K562 (cell line): ENCODE data around the gene CAST. TPM values are rescaled to one million over a fixed set of nuclear protein-coding genes. Genes with fewer than 3 reads are reported as not detected.

Experiments used
- ATAC-seq: fragments of 200-7000 bp; cut with Tn5 transposase; 3 replicates; pipeline ENCODE4 v1.9.1; 2020; ENCODE audit warnings: moderate library complexity
- BruUV-seq: library from RNA; stranded (reverse); fragments of 400-500 nt; replicated peaks from 2 replicates; lab custom pipeline; 2021; lab: Mats Ljungman, UMichigan
- CTCF ChIA-PET: fragments of 300-600 bp; formaldehyde crosslinking; extraction: SDS; loops from one replicate; lab custom pipeline; 2021; ENCODE audit warnings: low intra/inter-chr PET ratio; lab: Yijun Ruan, JAX
- POLR2A ChIA-PET: fragments of 300-600, 350-650 bp; sonication (Branson Sonifier 250); formaldehyde crosslinking; extraction: SDS; loops from one replicate; lab custom pipeline; 2021; ENCODE audit warnings: antibody characterized with exemption, inconsistent platforms; lab: Yijun Ruan, JAX
- DNase-seq, 4 experiments: peaks; one replicate each; pipeline versions ENCODE4 v3.0.0 to v3.0.0-alpha.2; 2011 to 2018; ENCODE audit warnings: low spot score in 3 of 4, mixed read lengths in 3 of 4; ENCODE audit errors: extremely low read depth in 1 of 4
- FAIRE-seq: peaks from 2 replicates; lab custom pipeline; 2011; peaks lifted over from hg19 to GRCh38; lab: Jason Lieb, UNC
- H2AFZ ChIP-seq: 2 replicates; pipeline ENCODE4 v1.6.0; 2011; ENCODE audit warnings: low read depth, low read length, control low read depth, inconsistent platforms
- H3K27ac ChIP-seq: fragments of 200-600 bp; 3 replicates; pipeline ENCODE4 v1.8.0; 2011; ENCODE audit warnings: low read depth, mild to moderate bottlenecking, control low read depth, inconsistent platforms, low read length, moderate library complexity, mixed read lengths; ENCODE audit errors: extremely low read depth
- H3K27me3 ChIP-seq, 2 experiments: fragments of 300-600 bp in 1 of 2; 2 replicates in 1 of 2; 3 replicates in 1 of 2; pipeline versions ENCODE4 v1.6.0 to v1.8.0; 2011; ENCODE audit warnings: inconsistent platforms in 2 of 2, low read length in 2 of 2, mild to moderate bottlenecking in 1 of 2, mixed read lengths in 1 of 2, moderate library complexity in 1 of 2; ENCODE audit not compliant: control insufficient read depth in 2 of 2, insufficient read depth in 2 of 2
- H3K36me3 ChIP-seq: fragments of 300-600 bp; 3 replicates; pipeline ENCODE4 v1.8.0; 2011; ENCODE audit warnings: mild to moderate bottlenecking, low read length, inconsistent platforms; ENCODE audit not compliant: control insufficient read depth, insufficient read depth
- H3K4me1 ChIP-seq, 2 experiments: fragments of 200-600 bp in 1 of 2; replicated peaks in 1 of 2; 2 replicates in 1 of 2; 3 replicates in 1 of 2; pipeline versions ENCODE4 v1.5.1 to v1.8.0; 2011; ENCODE audit warnings: inconsistent platforms in 2 of 2, low read length in 2 of 2, mild to moderate bottlenecking in 1 of 2, mixed read lengths in 1 of 2, moderate library complexity in 1 of 2; ENCODE audit not compliant: control insufficient read depth in 2 of 2, insufficient read depth in 2 of 2
- H3K4me2 ChIP-seq: 2 replicates; pipeline ENCODE4 v1.6.1; 2011; ENCODE audit warnings: low read length, control low read depth, inconsistent platforms, mixed read lengths; ENCODE audit not compliant: insufficient read depth
- H3K4me3 ChIP-seq: fragments of 200-600 bp; sonication (generic), shearing (Covaris generic); 2 replicates; pipeline ENCODE4 v1.5.1; 2016; ENCODE audit warnings: control low read depth, inconsistent platforms
- H3K79me2 ChIP-seq: fragments of 200-600 bp; 3 replicates; pipeline ENCODE4 v1.8.0; 2011; ENCODE audit warnings: low read length, inconsistent platforms; ENCODE audit not compliant: control insufficient read depth, insufficient read depth
- H3K9ac ChIP-seq, 2 experiments: 2 replicates each; pipeline versions ENCODE4 v1.6.0 to v1.6.1; 2011; ENCODE audit warnings: low read depth in 2 of 2, low read length in 2 of 2, control low read depth in 1 of 2, inconsistent platforms in 1 of 2, mild to moderate bottlenecking in 1 of 2, mixed read lengths in 1 of 2; ENCODE audit not compliant: insufficient read depth in 1 of 2
- H3K9me1 ChIP-seq: one replicate; pipeline ENCODE4 v1.6.0; 2011; ENCODE audit warnings: inconsistent platforms, mild to moderate bottlenecking, low read length, moderate library complexity; ENCODE audit not compliant: control insufficient read depth, insufficient read depth
- H3K9me3 ChIP-seq: replicated peaks from 2 replicates; pipeline ENCODE4 v1.5.1; 2011; ENCODE audit warnings: low read depth, low read length, inconsistent platforms; ENCODE audit not compliant: control insufficient read depth, insufficient read depth
- H4K20me1 ChIP-seq: replicated peaks from 2 replicates; pipeline ENCODE4 v1.6.1; 2011; ENCODE audit warnings: low read length, inconsistent platforms, mixed read lengths; ENCODE audit not compliant: control insufficient read depth, insufficient read depth
- CBX5 ChIP-seq: IDR thresholded peaks from 2 replicates; pipeline ENCODE4 v1.6.1; 2014; ENCODE audit warnings: low read depth, borderline replicate concordance
- CREBBP ChIP-seq: IDR thresholded peaks from one replicate; pipeline ENCODE4 v1.6.1; 2012; ENCODE audit warnings: low read depth, mild to moderate bottlenecking, control low read depth, inconsistent platforms, low read length
- ESRRB ChIP-seq: fragments of 250-450 bp; sonication (Bioruptor Pico); IDR thresholded peaks from 2 replicates; pipeline ENCODE4 v1.5.0; 2020; ENCODE audit warnings: mild to moderate bottlenecking, moderate library complexity, borderline replicate concordance
- GTF2A2 ChIP-seq: IDR thresholded peaks from 2 replicates; pipeline ENCODE4 v1.6.1; 2016; ENCODE audit warnings: mild to moderate bottlenecking, missing genetic modification characterization, missing compliant biosample characterization
- PHF20 ChIP-seq: fragments of 450-650 bp; IDR thresholded peaks from 2 replicates; pipeline ENCODE4 v1.6.1; 2018; ENCODE audit not compliant: partially characterized antibody
- SAFB ChIP-seq: fragments of 200-400 bp; formaldehyde crosslinking; IDR thresholded peaks from 2 replicates; pipeline ENCODE4 v1.6.1; 2017; ENCODE audit warnings: low read depth, low read length, borderline replicate concordance
- SETDB1 ChIP-seq: IDR thresholded peaks from one replicate; pipeline ENCODE4 v1.6.1; 2012; ENCODE audit warnings: low read length, control low read depth, inconsistent platforms
- TAF7 ChIP-seq: fragments of 450-650 bp; IDR thresholded peaks from 2 replicates; pipeline ENCODE4 v1.6.1; 2016; ENCODE audit warnings: missing genetic modification characterization, missing compliant biosample characterization
- TEAD4 ChIP-seq, 2 experiments: sonication (generic) in 1 of 2; formaldehyde crosslinking in 1 of 2; IDR thresholded peaks; 2 replicates each; pipeline versions ENCODE4 v1.6.1 to v1.8.0; 2012 to 2022; ENCODE audit warnings: borderline replicate concordance in 1 of 2, inconsistent platforms in 1 of 2, low read length in 1 of 2, mild to moderate bottlenecking in 1 of 2, missing genetic modification reagents in 1 of 2
- TRIM28 ChIP-seq: fragments of 450-650 bp; IDR thresholded peaks from 2 replicates; pipeline ENCODE4 v1.6.1; 2017
- ZNF124 ChIP-seq: sonication (generic); formaldehyde crosslinking; IDR thresholded peaks from 2 replicates; pipeline ENCODE4 v1.8.1; 2022; ENCODE audit warnings: missing genetic modification reagents
- ZNF133 ChIP-seq: fragments of 250-450 bp; sonication (Bioruptor Pico); IDR thresholded peaks from 2 replicates; pipeline ENCODE4 v1.4.0; 2020; ENCODE audit warnings: mild to moderate bottlenecking
- ZNF3 ChIP-seq: fragments of 250-450 bp; sonication (Bioruptor Pico); IDR thresholded peaks from 2 replicates; pipeline ENCODE4 v1.5.0; 2021; ENCODE audit warnings: mild to moderate bottlenecking, moderate library complexity
- WGBS: fragments of 100-300 bp; shearing (Covaris generic); methylation state at CpG from one replicate; pipeline ENCODE4 v1.1.6; 2016; ENCODE audit warnings: low coverage, mixed read lengths; ENCODE audit not compliant: insufficient coverage; ENCODE audit errors: missing lambda C conversion rate; 5-methylcytosine and 5-hydroxymethylcytosine counted together
- in situ Hi-C: fragments of 300-500 bp; cut with MboI; formaldehyde crosslinking; loops from 4 replicates; pipeline ENCODE4 v1.15.0; 2018; ENCODE audit warnings: inconsistent platforms, mixed read lengths
- intact Hi-C: fragments of 100-400 bp; cut with micrococcal nuclease; formaldehyde crosslinking; loops from 2 replicates; pipeline ENCODE4 v1.14.2; 2022
- polyA plus RNA-seq, 8 experiments: library from polyadenylated mRNA; depleted of rRNA in 4 of 8; stranded (reverse) in 5 of 8; unstranded in 3 of 8; fragments of >200 nt; fragmentation: Nextera tagmentation in 2 of 8; fragmentation: Illumina TruSeq in 1 of 8; extraction: Ambion mirVana in 2 of 8; extraction: Trizol in 1 of 8; gene quantifications; 2 replicates each; pipeline versions ENCODE4 v1.2.1 to v1.2.3, GENCODE V29; 2011 to 2014; ENCODE audit warnings: inconsistent platforms in 1 of 8, missing spikeins in 1 of 8
- total RNA-seq, 7 experiments: library from RNA; depleted of rRNA in 6 of 7; stranded (reverse); fragments of >200 nt in 6 of 7; fragmentation: Illumina TruSeq in 2 of 7; extraction: Trizol in 2 of 7; gene quantifications; 2 replicates each; pipeline versions ENCODE4 v1.2.1 to v1.2.3, GENCODE V29; 2011 to 2021; ENCODE audit warnings: low replicate concordance in 1 of 7
- TF ChIP-seq, protein P1 (sequence below): sonication (generic); formaldehyde crosslinking; IDR thresholded peaks from 2 replicates; pipeline ENCODE4 v1.8.0; 2023; ENCODE audit warnings: mild to moderate bottlenecking, missing genetic modification reagents
- TF ChIP-seq, protein P2 (sequence below): fragments of 450-650 bp; IDR thresholded peaks from one replicate; pipeline ENCODE4 v1.6.1; 2018; ENCODE audit warnings: mild to moderate bottlenecking, moderate library complexity; ENCODE audit not compliant: partially characterized antibody

The CAST gene
- total and polyA plus RNA-seq, 9 of the 15 experiments (the other 6 are each of a cell fraction or from before 2014, with no cell fraction given), result 55.5 to 136 (median 86.1) TPM

DNA sequence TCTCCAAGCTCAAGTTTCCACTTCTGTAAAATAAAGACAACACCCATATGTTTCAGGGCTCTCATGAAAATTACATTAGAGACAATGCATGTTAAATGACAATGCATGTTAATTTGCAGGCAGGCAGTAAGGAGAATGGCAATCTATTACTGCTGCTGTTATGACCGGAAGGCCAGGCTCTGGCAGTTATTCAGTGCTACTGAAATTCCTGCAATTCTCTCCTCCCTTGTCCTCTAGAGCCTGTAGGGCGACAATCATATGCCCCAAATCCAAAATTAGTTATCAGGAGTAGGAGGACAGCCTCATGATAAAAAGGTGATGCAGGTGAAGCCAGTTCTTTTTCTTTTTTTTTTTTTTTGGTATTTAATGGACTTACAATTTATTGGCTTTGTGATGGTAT is 42.2 kb upstream of the CAST start (continued):
- TF ChIP-seq, protein P1, sequence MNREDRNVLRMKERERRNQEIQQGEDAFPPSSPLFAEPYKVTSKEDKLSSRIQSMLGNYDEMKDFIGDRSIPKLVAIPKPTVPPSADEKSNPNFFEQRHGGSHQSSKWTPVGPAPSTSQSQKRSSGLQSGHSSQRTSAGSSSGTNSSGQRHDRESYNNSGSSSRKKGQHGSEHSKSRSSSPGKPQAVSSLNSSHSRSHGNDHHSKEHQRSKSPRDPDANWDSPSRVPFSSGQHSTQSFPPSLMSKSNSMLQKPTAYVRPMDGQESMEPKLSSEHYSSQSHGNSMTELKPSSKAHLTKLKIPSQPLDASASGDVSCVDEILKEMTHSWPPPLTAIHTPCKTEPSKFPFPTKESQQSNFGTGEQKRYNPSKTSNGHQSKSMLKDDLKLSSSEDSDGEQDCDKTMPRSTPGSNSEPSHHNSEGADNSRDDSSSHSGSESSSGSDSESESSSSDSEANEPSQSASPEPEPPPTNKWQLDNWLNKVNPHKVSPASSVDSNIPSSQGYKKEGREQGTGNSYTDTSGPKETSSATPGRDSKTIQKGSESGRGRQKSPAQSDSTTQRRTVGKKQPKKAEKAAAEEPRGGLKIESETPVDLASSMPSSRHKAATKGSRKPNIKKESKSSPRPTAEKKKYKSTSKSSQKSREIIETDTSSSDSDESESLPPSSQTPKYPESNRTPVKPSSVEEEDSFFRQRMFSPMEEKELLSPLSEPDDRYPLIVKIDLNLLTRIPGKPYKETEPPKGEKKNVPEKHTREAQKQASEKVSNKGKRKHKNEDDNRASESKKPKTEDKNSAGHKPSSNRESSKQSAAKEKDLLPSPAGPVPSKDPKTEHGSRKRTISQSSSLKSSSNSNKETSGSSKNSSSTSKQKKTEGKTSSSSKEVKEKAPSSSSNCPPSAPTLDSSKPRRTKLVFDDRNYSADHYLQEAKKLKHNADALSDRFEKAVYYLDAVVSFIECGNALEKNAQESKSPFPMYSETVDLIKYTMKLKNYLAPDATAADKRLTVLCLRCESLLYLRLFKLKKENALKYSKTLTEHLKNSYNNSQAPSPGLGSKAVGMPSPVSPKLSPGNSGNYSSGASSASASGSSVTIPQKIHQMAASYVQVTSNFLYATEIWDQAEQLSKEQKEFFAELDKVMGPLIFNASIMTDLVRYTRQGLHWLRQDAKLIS, result no peak

DNA sequence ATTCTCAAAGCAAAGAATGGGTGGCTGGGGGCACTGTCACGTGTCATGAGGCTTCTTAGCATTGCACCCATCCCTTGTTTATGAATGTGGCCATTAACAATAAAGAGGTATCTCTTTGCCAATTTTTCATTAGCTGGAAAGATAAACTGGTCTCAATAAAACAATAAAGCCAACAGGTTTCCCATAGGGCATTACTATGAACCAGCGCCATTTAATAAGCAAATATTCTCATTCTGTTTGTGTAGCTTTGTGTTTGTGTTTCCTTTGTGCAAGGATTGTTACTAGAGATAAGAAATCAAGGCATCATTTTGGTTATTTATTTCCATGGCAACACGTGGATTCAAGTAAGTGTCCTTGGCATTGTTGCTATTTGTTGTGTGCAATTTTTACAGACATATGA is 37.6 kb upstream of the CAST start:
- no peaks in the 10 kb centered on the region for H3K79me2 ChIP-seq
- H3K4me2 ChIP-seq, result no peak overlapping the region
- ChIA-PET POLR2A (no interaction called here), CTCF (no interaction called here)
- in situ Hi-C loops (no loop called here), intact Hi-C loops (no loop called here)
- H3K27me3 ChIP-seq, result peaks cover 3 to 9% of the 10 kb centered on the region in 2 experiments; a peak in 2 of 5 replicates
- no peaks in the 10 kb centered on the region for H3K36me3 ChIP-seq
- no peaks in the 10 kb centered on the region for H4K20me1 ChIP-seq
- H3K4me3 ChIP-seq, result no peak overlapping the region
- BruUV-seq, result no TSS peak
- FAIRE-seq, result no peak
- H3K9me3 ChIP-seq, result no peaks in the 10 kb centered on the region
- H2AFZ ChIP-seq, result no peak overlapping the region
- no peaks in the 10 kb centered on the region for H3K9me1 ChIP-seq
- no peak for ATAC-seq
- no peak overlapping the region for H3K27ac ChIP-seq
- no peak for DNase-seq
- no peak overlapping the region for H3K9ac ChIP-seq
- no peaks in the 10 kb centered on the region for H3K4me1 ChIP-seq
- 0% methylated on average over 3 of the region's 3 CpGs for WGBS
- TF ChIP-seq ZNF124 (CRISPR knock-in tag) (no peak), PHF20 (no peak), TAF7 (tag) (no peak), TEAD4 (IDR thresholded peaks at IDR 0.05; ENCODE audit: low read length) (no peak), TEAD4 (CRISPR knock-in tag; IDR thresholded peaks at IDR 0.05; ENCODE audit: borderline replicate concordance) (no peak), CREBBP (no peak), GTF2A2 (tag) (no peak), SAFB (no peak), ESRRB (CRISPR knock-in tag) (no peak), ZNF133 (CRISPR knock-in tag) (no peak), CBX5 (no peak), SETDB1 (no peak), TRIM28 (no peak), ZNF3 (CRISPR knock-in tag) (no peak)
- TF ChIP-seq, protein P2, sequence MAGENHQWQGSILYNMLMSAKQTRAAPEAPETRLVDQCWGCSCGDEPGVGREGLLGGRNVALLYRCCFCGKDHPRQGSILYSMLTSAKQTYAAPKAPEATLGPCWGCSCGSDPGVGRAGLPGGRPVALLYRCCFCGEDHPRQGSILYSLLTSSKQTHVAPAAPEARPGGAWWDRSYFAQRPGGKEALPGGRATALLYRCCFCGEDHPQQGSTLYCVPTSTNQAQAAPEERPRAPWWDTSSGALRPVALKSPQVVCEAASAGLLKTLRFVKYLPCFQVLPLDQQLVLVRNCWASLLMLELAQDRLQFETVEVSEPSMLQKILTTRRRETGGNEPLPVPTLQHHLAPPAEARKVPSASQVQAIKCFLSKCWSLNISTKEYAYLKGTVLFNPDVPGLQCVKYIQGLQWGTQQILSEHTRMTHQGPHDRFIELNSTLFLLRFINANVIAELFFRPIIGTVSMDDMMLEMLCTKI, result no peak
